HG03064 (cell line): ENCODE data around the gene CSTF3.
"Not testable (repeated sequence)": the region's sequence is repeated elsewhere in the genome, so short reads cannot be mapped to it uniquely, and the experiment has no call there.

Experiments used
- ATAC-seq: cut with Tn5 transposase; IDR thresholded peaks from one replicate; pipeline ENCODE4 v1.9.1; 2021; ENCODE audit warnings: low read depth; ENCODE audit not compliant: unreplicated experiment

Gene CSTF3

GRCh38 chr11:33161120-33162005 lies at the start of gene CSTF3:
CSTF3 (minus strand) TSS chr11:33161480; CDS start chr11:33161325, 155 bp downstream.
- ATAC-seq, result peak; percentile 85

GRCh38 chr11:33208150-33208549 lies 46.9 kb upstream of the CSTF3 start:
- no peak for ATAC-seq

- no peak for ATAC-seq
Observed at GRCh38 chr11:33207408-33207985, 46.2 kb upstream of the CSTF3 start.

GRCh38 chr11:33197915-33198727 lies 36.8 kb upstream of the CSTF3 start:
- ATAC-seq, result no peak

- ATAC-seq, result no peak
Observed at GRCh38 chr11:33195462-33196173, 34.3 kb upstream of the CSTF3 start.

- ATAC-seq, result no peak
Observed at GRCh38 chr11:33194455-33194854, 33.2 kb upstream of the CSTF3 start.

GRCh38 chr11:33191467-33191866 lies 30.2 kb upstream of the CSTF3 start:
- ATAC-seq, result no peak

- ATAC-seq, result no peak
Observed at GRCh38 chr11:33187998-33188722, 26.9 kb upstream of the CSTF3 start.

- ATAC-seq, result no peak
Observed at GRCh38 chr11:33185756-33186155, 24.5 kb upstream of the CSTF3 start.

- ATAC-seq, result no peak
Observed at GRCh38 chr11:33182246-33182878, 21.1 kb upstream of the CSTF3 start.

- ATAC-seq, result no peak
Observed at GRCh38 chr11:33179348-33179803, 18.1 kb upstream of the CSTF3 start.

- ATAC-seq, result no peak
Observed at GRCh38 chr11:33178443-33179180, 17.3 kb upstream of the CSTF3 start.

GRCh38 chr11:33177676-33178336 lies 16.5 kb upstream of the CSTF3 start:
- no peak for ATAC-seq

- not testable (repeated sequence) for ATAC-seq
Observed at GRCh38 chr11:33176760-33177159, 15.5 kb upstream of the CSTF3 start.

GRCh38 chr11:33172996-33173395 lies 11.7 kb upstream of the CSTF3 start:
- no peak for ATAC-seq

GRCh38 chr11:33172345-33172744 lies 11.1 kb upstream of the CSTF3 start:
- ATAC-seq, result no peak

- no peak for ATAC-seq
Observed at GRCh38 chr11:33171251-33171650, 10.0 kb upstream of the CSTF3 start.

- no peak for ATAC-seq
Observed at GRCh38 chr11:33168709-33169200, 7.5 kb upstream of the CSTF3 start.
